ENCODE data around the gene RNPS1.

DNA sequence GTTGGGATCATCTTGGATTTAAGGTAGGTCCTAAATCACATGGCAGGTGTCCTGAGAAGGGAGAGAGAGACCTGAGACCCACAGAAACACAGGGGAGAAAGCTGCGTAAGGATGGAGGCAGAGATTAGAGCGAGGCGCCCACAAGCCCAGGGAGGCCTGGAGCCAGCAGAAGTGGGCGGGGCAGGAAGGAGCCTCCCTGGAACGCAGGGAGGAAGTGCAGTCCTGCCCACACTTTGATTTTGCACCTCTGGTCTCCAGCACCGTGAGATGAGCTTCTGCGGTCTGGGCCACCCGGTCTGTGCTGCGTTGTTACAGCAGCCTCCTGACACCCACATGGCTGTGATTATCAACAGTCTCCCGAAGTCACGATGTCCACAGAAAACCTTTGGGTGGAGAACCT, 25.3 kb downstream of the RNPS1 start:
- no peak for TF ChIP-seq CTCF (IDR thresholded peaks at IDR 0.05)
- TF ChIP-seq POLR2A (IDR thresholded peaks at IDR 0.05) = no peak

Measured in adrenal gland (tissue), 5 donors.